Prostate gland (tissue), 2 donors: ENCODE data around the gene OVCA2. TPM values are rescaled to one million over a fixed set of nuclear protein-coding genes. Genes with fewer than 3 reads are reported as not detected.

ENCODE experiments used
- DNase-seq: peaks from one replicate; pipeline ENCODE4 v3.0.0-alpha.2; 2019; ENCODE audit warnings: low spot score
- H3K27ac ChIP-seq, 2 donors: fragments of 200-600 bp; sonication (generic); 2 replicates each; pipeline ENCODE4 v1.5.1; 2017 to 2019
- H3K27me3 ChIP-seq: fragments of 200-600 bp; sonication (generic); replicated peaks from 2 replicates; pipeline ENCODE4 v1.5.1; 2019; ENCODE audit not compliant: insufficient read depth
- H3K36me3 ChIP-seq, 2 donors: fragments of 200-600 bp; sonication (generic); 1 replicate in 1 of 2; 2 replicates in 1 of 2; pipeline versions ENCODE4 v1.5.1 to v1.8.1; 2017 to 2019
- H3K4me1 ChIP-seq: fragments of 200-600 bp; sonication (generic); replicated peaks from 2 replicates; pipeline ENCODE4 v1.5.1; 2019
- H3K4me3 ChIP-seq, 2 donors: fragments of 200-600 bp; sonication (generic); 2 replicates each; pipeline ENCODE4 v1.5.1; 2017 to 2019
- H3K9me3 ChIP-seq: fragments of 200-600 bp; sonication (generic); 2 replicates; pipeline ENCODE4 v1.5.1; 2017
- POLR2A ChIP-seq: fragments of 450-650 bp; IDR thresholded peaks from one replicate; pipeline ENCODE4 v1.6.1; 2016; ENCODE audit warnings: antibody characterized with exemption, mild to moderate bottlenecking
- POLR2AphosphoS5 ChIP-seq: sonication (generic); formaldehyde crosslinking; IDR thresholded peaks from one replicate; pipeline ENCODE4 v1.6.1; 2017; ENCODE audit warnings: antibody characterized with exemption
- WGBS: methylation state at CpG from one replicate; pipeline ENCODE4 v1.1.5; 2018; 5-methylcytosine and 5-hydroxymethylcytosine counted together
- intact Hi-C: fragments of 100-400 bp; cut with DNase I; formaldehyde crosslinking; loops from one replicate; pipeline ENCODE4 v1.14.2; 2022
- total RNA-seq, 2 donors: library from RNA; depleted of rRNA; stranded (reverse); fragments of >200 nt; gene quantifications; one replicate each; pipeline ENCODE4 v1.1.0, GENCODE V29; 2016
- TF ChIP-seq, protein P1 (sequence below), 4 experiments: fragments of 200-600 bp in 2 of 4; fragments of 450-650 bp in 2 of 4; sonication (generic) in 2 of 4; IDR thresholded peaks; 1 replicate in 3 of 4; 2 replicates in 1 of 4; pipeline ENCODE4 v1.5.1; 2016 to 2019; ENCODE audit warnings: antibody characterized with exemption in 4 of 4, mild to moderate bottlenecking in 2 of 4, moderate library complexity in 2 of 4

Gene OVCA2
- total RNA-seq, 2 donors from 2014 or later, result 52.2 to 57.5 TPM

GRCh38 chr17:2056206-2057174 is 14.7 kb downstream of the OVCA2 start:
- TF ChIP-seq POLR2AphosphoS5 (no peak), POLR2A (no peak)
- TF ChIP-seq, protein P1, sequence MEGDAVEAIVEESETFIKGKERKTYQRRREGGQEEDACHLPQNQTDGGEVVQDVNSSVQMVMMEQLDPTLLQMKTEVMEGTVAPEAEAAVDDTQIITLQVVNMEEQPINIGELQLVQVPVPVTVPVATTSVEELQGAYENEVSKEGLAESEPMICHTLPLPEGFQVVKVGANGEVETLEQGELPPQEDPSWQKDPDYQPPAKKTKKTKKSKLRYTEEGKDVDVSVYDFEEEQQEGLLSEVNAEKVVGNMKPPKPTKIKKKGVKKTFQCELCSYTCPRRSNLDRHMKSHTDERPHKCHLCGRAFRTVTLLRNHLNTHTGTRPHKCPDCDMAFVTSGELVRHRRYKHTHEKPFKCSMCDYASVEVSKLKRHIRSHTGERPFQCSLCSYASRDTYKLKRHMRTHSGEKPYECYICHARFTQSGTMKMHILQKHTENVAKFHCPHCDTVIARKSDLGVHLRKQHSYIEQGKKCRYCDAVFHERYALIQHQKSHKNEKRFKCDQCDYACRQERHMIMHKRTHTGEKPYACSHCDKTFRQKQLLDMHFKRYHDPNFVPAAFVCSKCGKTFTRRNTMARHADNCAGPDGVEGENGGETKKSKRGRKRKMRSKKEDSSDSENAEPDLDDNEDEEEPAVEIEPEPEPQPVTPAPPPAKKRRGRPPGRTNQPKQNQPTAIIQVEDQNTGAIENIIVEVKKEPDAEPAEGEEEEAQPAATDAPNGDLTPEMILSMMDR (IDR thresholded peaks at IDR 0.05), result no peak
- H3K27ac ChIP-seq, result peak overlapping the region; percentile 77 to 82
- WGBS, result 53% methylated on average over 84 of the region's 85 CpGs
- H3K4me3 ChIP-seq, result peak overlapping the region; percentile 43 to 46
- H3K4me1 ChIP-seq, result no peaks in the 10 kb centered on the region
- no peak for DNase-seq
- intact Hi-C loops, result loop anchor here (5.0 to 10.0 kb wide), 2 partner anchors 36 to 338 kb away; no protein-coding TSS in a partner anchor
- H3K36me3 ChIP-seq, result no peaks in the 10 kb centered on the region
- H3K9me3 ChIP-seq, result no peaks in the 10 kb centered on the region
- H3K27me3 ChIP-seq, result no peaks in the 10 kb centered on the region

DNA sequence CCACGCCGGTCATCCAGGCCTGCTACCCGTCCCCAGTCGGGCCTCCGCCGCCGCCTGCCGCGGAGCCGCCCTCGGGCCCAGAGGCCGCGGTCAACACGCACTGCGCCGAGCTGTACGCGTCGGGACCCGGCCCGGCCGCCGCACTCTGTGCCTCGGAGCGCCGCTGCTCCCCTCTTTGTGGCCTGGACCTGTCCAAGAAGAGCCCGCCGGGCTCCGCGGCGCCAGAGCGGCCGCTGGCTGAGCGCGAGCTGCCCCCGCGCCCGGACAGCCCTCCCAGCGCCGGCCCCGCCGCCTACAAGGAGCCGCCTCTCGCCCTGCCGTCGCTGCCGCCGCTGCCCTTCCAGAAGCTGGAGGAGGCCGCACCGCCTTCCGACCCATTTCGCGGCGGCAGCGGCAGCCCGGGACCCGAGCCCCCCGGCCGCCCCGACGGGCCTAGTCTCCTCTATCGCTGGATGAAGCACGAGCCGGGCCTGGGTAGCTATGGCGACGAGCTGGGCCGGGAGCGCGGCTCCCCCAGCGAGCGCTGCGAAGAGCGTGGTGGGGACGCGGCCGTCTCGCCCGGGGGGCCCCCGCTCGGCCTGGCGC is 15.4 kb downstream of the OVCA2 start:
- Histone ChIP-seq H3K9me3 (no peaks in the 10 kb centered on the region), H3K27ac (peak overlapping the region; percentile 75 to 82), H3K4me3 (peak overlapping the region; percentile 43 to 46), H3K27me3 (no peaks in the 10 kb centered on the region), H3K36me3 (no peaks in the 10 kb centered on the region), H3K4me1 (no peaks in the 10 kb centered on the region)
- 47% methylated on average over 57 of the region's 81 CpGs for WGBS
- DNase-seq, result no peak
- TF ChIP-seq, protein P1 (IDR thresholded peaks at IDR 0.05), result no peak
- no peak for TF ChIP-seq POLR2AphosphoS5
- TF ChIP-seq POLR2A, result no peak
- intact Hi-C loops, result loop anchor here (5.0 to 10.0 kb wide), 2 partner anchors 35 to 338 kb away; no protein-coding TSS in a partner anchor

- peak overlapping the region; percentile 75 to 82 for H3K27ac ChIP-seq
- H3K4me3 ChIP-seq, result peak overlapping the region in 1 of 2 donors; percentile 3
- intact Hi-C loops, result loop anchor here (2.0 to 10.0 kb wide), 3 partner anchors 34 to 337 kb away; no protein-coding TSS in a partner anchor
- no peaks in the 10 kb centered on the region for H3K9me3 ChIP-seq
- no peak for DNase-seq
- no peaks in the 10 kb centered on the region for H3K36me3 ChIP-seq
- 54% methylated on average over 92 of the region's 98 CpGs for WGBS
- TF ChIP-seq, protein P1 (IDR thresholded peaks at IDR 0.05), result no peak
- TF ChIP-seq POLR2AphosphoS5 (no peak), POLR2A (no peak)
- H3K4me1 ChIP-seq, result no peaks in the 10 kb centered on the region
- H3K27me3 ChIP-seq, result no peaks in the 10 kb centered on the region
Observed at GRCh38 chr17:2057760-2058585, 16.2 kb downstream of the OVCA2 start.

- Histone ChIP-seq H3K27ac (peak overlapping the region; percentile 75 to 82), H3K4me3 (peak overlapping the region in 1 of 2 donors; percentile 3), H3K9me3 (no peaks in the 10 kb centered on the region), H3K27me3 (no peaks in the 10 kb centered on the region), H3K4me1 (no peaks in the 10 kb centered on the region), H3K36me3 (no peaks in the 10 kb centered on the region)
- intact Hi-C loops, result loop anchor here (2.0 to 10.0 kb wide), 3 partner anchors 33 to 336 kb away; no protein-coding TSS in a partner anchor
- DNase-seq, result no peak
- TF ChIP-seq POLR2AphosphoS5, result no peak
- TF ChIP-seq, protein P1 (IDR thresholded peaks at IDR 0.05), result peak in 3 of 4 experiments; percentile 35 to 71 (median 47)
- WGBS, result 47% methylated on average over 45 of the region's 78 CpGs
Observed at GRCh38 chr17:2058586-2059546, 17.0 kb downstream of the OVCA2 start.
